GM18861 (cell line): ENCODE measurements around the gene LRP1B.
"Not testable (repeated sequence)": the region's sequence is repeated elsewhere in the genome, so short reads cannot be mapped to it uniquely, and the experiment has no call there.

Experiments used
- ATAC-seq: cut with Tn5 transposase; IDR thresholded peaks from one replicate; pipeline ENCODE4 v1.9.1; 2021; ENCODE audit not compliant: unreplicated experiment

The LRP1B gene

DNA sequence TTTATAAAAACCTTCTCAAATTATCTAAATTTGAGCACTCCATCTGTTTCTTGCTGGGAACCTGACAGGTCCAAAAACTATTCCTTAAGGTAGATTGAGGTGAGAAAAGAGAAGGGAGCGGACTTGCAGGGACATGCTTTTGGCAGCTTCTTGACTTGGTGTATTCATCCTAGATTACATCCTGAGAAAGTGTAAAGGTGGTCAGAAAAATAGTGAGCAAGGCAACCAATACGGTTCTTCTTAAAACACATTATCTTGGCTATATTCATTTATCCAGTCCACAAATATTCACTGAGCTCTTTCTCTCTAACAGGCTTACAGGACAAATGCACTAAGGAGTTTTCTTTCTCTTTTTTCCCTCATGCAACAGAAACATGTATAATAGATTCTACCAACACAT, 230.0 kb downstream of the LRP1B start:
- ATAC-seq, result no peak

GRCh38 chr2:141899740-141900139, 231.1 kb downstream of the LRP1B start:
- ATAC-seq, result no peak

- no peak for ATAC-seq
Observed at GRCh38 chr2:141889788-141890187, 241.0 kb downstream of the LRP1B start.

DNA sequence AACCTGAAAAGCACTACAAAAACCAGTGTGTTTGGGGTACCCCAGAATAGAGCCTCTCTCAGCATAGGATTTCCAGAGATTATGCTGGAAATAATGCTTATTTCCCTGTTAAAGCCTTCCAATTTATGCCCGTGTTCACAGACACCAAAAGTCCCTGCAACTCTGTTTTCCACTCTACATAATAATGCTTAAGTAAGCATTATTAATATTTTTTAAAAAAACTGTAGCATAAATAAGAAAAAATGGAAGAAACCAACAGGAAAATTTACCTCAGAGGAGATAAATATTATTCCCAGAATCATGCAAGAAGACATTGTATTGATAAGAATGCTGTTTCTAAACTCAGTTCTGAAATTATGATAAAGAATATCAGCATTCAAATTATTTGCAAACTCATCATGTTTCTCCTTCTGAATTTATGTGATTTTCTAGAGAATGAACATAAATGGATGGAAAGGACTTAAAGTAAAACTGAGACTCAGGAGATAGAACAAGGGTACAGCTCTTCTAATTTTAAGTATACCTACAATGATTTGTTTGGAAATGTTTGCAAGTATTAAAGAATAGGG, 241.7 kb downstream of the LRP1B start:
- no peak for ATAC-seq

DNA sequence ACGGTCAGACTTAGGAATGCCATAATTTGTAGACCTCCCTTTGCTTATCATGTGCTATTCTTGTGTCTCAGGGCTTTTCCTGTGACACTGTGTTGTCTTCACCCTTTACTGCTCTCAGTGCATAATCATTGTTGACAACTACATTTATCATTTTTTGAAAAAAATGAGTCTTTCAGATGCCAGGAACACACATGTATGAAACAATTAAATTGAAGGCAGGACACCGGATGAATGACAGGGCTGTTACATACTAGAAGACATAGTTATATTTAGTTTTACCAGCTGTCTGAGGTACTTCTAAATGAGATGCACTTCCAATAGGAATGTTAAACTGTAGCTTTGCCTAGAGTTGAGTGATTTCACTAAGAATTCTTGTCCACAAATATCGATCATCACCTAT, 243.5 kb downstream of the LRP1B start:
- no peak for ATAC-seq

DNA sequence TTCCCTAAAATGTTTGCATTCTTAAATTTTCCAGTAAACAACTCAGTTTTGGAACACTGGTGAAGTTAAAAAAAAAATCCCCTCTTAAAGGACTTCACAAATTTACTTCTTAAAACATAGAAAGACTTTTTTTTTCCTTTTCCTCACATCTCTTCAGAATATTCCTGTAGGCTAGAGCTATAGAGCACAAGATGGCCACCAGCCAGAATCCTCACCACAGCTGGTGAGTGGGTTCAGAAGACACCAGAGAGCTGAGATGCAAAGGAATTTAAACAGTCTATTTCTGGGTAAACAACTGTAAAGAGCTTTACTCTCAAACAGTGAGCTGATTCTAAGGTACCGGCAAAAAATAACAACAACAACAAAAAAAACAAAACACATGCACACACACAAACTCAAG, 252.8 kb downstream of the LRP1B start:
- ATAC-seq, result no peak

GRCh38 chr2:141871913-141872634, 258.7 kb downstream of the LRP1B start:
- ATAC-seq, result no peak

DNA sequence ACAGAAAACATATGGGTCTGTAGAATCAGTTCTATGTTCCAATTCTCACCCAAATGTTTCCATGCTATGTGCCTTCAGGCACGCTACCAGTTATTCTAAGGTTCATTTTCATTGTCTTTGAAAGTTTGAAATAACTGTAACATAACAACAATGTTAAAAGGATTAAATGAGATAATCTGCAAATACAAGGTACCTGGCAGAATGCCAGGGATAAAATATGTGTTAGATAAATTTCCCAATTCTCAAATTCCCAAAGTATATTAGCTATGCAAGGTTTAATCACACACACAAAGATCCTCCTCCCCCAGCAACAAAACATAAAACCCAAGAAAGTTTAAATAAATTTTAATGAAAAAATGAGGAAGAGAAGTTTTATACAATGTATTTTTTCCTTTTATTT, 261.2 kb downstream of the LRP1B start:
- no peak for ATAC-seq

- no peak for ATAC-seq
Observed at GRCh38 chr2:141863964-141864363, 266.9 kb downstream of the LRP1B start.

DNA sequence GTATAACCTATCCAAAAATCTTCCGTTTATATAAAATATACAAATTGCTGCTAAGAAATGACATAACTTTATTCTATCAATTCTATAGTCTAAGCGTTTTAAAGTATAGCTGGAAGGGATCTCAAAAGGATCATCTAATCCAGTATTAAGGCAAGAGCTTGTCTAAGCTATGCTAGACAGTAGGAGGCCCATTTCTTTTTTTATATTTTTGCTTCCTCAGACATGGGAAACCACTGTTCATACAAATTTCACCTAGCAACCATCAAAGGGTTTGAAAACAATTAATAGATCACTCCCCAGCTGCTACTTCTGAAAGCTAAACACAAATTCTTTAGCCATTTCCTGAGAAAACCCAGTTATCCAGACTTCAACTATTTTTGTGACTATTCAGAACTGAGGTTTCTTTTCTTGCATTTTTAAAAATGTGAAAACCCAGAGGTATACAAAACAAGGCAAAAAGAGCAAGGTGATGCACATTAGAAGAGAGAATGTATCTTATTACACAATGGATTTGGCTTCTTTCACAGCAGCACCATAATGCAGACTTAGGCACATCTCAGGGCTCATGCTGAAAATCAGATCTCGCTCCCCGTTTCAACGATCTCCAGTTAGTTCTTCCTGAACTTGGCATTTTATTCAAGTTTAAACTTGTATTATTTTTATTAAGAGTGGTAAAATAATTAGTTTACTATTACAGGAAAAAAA, 274.4 kb downstream of the LRP1B start:
- no peak for ATAC-seq

GRCh38 chr2:141848191-141848590, 282.6 kb downstream of the LRP1B start:
- ATAC-seq, result no peak

DNA sequence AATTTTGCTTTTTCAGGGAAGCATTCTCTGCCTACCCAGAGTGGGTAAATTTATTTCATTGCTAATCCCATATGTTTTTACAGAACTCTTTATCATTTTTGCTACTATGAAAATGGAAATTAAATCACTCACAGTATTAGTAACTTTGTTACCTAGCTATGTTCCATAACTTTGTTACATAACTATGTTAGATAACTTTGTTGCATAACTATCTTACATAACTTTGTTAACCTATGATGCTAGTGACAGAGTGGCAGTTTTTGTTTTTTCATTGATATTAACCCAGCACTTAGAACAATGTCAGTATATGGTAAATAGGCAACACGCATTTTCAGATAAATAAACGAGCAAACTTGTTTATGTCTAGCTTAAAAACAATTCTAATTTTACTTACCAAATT, 286.6 kb downstream of the LRP1B start:
- no peak for ATAC-seq

DNA sequence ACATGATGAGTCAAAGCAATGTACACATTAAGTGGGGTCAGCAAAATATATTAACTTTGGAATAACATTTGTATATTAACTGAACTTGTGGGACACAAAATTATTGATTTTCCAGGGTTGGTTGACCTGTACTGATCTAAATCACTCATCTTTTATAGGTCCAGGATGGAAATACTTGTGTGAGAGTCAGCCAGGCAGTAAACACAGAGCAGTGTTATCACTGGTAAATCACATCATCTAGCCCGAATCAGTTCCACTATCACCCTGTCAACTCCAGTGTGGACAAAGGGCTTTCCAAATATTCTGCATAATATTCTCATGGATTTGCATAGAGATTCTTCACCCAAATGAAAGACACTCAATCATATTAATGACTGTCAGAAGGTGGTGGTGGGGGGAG, 295.7 kb downstream of the LRP1B start:
- ATAC-seq, result no peak

- no peak for ATAC-seq
Observed at GRCh38 chr2:141828761-141829160, 302.1 kb downstream of the LRP1B start.

DNA sequence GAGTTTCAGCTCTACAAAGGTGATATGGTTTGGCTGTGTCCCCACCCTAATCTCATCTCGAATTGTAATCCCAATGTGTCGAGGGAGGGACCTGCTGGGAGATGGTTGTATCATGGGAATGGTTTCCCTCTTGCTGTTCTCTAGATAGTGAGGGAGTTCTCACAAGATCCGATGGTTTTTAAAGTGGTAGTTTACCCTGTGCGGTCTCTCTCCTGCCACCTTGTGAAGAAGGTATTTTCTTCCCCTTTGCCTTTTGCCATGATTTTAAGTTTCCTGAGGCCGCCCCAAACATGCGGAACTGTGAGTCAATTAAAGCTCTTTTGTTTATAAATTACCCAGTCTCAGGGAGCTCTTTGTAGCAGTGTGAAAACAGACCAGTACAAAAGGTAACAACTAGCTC, 306.0 kb downstream of the LRP1B start:
- ATAC-seq, result no peak

GRCh38 chr2:141820893-141821292, 309.9 kb downstream of the LRP1B start:
- no peak for ATAC-seq

DNA sequence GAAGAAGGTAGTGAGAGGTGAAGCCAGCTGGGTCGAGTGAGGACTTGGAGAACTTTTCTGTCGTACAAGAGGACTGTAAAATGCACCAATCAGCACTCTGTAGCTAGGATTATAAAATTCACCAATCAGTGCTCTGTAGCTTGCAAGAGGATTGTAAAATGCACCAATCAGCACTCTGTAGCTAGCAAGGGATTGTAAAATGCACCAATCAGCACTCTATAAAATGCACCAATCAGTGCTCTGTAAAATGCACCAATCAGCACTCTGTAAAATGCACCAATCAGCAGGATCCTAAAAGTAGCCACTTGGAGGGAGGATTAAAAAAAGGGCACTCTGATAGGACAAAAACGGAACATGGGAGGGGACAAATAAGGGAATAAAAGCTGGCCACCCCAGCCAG, 315.5 kb downstream of the LRP1B start:
- not testable (repeated sequence) for ATAC-seq

GRCh38 chr2:141814150-141814549, 316.7 kb downstream of the LRP1B start:
- ATAC-seq, result no peak

DNA sequence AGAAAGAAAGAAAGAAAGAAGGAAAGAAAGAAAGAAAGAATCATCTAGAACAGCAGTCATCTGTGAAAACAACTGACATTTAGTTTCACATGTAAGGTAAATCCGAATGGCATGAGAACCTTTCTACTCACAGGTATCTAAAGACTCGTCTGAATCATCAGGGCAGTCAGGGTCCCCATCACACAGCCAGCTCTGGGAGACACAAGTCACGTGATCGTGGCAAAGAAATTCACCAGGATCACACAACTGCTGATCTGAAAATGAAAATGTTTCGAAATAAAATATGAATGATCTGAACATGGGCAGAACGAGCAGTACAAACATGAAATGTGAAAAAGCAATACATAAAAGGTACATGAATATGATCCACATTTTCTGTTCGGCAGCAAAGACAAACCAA, 320.7 kb downstream of the LRP1B start:
- no peak for ATAC-seq

GRCh38 chr2:141806090-141806489, 324.7 kb downstream of the LRP1B start:
- ATAC-seq, result no peak

DNA sequence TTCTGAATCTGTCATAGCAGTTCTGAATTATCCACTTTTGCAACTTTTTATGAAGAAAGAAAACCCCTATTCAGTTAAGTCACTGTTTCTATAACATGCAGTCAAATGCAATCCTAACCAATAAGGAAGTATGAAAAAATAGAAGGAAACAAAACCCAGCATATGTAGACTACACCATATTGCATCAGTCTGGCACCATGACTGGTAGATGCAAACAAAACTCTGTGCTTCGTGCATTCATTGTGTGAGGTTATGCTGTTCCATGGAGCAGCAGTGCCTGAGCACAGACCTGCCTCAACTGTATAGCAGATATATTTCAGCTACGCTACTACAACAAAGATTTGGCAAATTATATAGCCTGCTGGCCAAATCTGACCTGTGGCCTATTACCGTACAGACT, 325.5 kb downstream of the LRP1B start:
- ATAC-seq, result no peak

DNA sequence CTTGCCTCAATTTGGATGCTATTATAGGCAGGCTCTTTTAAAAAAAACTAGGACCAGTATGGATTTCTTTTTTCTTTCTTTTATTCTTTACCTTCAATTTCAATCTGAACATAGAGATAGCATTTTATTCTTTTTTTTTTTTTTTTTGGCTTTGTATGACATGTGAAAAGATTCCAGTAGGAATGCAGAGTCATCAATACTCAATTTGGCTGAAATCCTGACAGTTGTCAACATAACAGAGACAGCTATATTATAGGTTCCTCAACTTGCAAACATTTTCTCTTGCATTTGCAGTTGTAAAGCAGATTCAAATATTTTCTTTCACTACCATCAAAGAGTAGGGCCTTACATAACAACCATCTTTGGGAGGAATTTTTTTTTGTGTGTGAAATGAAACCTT, 334.4 kb downstream of the LRP1B start:
- no peak for ATAC-seq
